ENCODE measurements around the gene PSMD13.

PSMD13 gene

GRCh38 chr11:289712-290620, 53.2 kb downstream of the PSMD13 start:
- no peak for DNase-seq

DNA sequence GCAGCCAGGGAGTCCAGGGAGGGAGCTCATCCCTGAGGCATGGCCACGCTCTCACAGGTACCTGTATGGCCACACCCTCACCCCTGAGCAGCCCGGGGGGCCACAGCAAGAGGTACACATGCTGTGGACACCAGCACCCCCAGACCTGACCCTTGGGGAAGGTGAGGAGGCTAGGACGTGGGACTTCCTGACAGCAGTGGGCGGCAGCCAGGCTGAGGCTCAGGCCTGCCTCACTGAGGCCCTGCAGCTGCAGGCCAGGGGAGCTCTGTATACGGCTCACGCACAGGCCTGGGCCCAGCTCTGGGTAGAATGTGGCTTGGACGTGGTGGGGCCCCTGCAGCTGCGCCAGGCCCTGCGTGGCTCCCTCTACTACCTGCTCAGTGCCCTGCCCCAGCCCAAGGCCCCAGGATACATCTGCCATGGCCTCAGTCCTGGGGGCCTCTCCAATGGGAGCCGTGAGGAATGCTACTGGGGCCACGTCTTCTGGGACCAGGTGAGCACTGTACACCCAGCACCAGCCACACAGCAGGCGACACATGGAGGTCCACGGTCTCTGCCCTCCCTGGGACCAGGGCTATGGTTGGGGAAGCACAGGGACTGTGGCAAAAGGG, 54.0 kb downstream of the PSMD13 start:
- no peak for DNase-seq

- no peak for DNase-seq
Measured at GRCh38 chr11:291281-292210, 54.8 kb downstream of the PSMD13 start.

DNA sequence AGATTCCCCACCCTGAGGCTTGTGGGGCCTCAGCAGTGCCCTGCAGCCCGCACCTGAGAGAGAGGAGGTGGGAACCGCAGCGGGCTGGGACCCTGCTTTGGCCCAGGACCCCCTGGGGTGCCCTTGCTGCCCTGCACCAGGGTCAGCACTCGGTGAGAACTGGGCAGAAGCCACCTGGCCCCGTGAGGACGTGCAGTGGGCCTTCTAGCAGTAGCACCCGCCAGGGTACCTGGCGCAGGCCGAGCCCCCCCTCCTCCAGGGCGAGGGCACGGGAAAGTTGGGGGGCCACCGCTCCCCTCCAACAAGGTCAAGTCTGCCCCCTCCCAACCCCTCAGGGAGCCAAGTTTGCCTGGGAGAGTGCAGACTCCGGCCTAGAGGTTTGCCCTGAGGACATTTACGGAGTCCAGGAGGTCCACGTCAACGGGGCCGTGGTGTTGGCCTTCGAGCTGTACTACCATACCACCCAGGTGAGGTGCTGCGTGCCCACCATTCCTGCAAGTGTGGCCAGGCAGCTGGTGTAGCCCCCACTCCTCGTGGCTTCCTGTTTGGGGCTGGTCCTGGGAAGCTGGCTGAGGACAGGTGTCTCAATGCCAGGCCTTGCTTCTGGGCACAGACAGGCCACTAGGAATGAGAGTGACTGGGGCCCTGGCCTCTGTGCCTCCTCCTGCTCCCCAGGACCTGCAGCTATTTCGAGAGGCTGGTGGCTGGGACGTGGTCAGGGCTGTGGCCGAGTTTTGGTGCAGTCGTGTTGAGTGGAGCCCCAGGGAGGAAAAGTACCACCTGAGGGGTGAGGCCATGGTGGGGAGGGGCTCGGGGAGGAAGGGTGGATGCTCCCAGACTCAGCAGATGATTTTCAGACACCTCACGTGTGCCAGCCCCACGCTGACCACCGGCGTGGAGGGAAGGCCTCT, 55.7 kb downstream of the PSMD13 start:
- DNase-seq, result no peak

- no peak for DNase-seq
Measured at GRCh38 chr11:293271-293851, 56.6 kb downstream of the PSMD13 start.

DNA sequence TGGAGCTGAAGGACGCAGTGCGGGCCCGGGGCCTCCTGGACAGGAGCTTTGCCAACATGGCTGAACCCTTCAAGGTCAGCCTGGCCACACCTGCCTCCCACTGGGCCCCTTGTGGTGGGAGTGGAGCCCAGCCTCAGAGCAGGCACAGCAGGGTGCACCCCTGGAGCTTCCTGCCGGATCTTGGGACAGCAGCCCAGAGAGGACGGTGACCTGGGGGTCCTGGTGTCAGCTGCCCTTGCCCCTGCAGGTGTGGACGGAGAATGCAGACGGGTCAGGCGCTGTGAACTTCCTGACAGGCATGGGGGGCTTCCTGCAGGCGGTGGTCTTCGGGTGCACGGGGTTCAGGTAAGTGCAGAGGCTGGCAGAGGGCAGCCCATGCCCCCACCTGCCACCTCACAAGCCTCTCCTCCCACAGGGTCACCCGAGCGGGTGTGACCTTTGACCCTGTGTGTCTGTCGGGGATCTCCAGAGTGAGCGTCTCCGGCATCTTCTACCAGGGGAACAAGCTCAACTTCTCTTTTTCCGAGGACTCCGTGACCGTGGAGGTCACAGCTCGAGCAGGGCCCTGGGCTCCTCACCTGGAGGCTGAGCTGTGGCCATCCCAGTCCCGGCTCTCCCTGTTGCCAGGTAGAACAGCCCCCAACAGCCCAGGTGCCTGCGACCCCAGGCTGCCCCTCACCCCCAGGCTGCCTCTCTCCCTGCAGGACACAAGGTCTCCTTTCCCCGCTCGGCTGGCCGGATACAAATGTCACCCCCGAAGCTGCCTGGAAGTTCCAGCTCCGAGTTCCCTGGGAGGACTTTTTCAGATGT, 57.3 kb downstream of the PSMD13 start:
- DNase-seq, result no peak

GRCh38 chr11:294780-295179, 58.0 kb downstream of the PSMD13 start:
- DNase-seq, result no peak

DNA sequence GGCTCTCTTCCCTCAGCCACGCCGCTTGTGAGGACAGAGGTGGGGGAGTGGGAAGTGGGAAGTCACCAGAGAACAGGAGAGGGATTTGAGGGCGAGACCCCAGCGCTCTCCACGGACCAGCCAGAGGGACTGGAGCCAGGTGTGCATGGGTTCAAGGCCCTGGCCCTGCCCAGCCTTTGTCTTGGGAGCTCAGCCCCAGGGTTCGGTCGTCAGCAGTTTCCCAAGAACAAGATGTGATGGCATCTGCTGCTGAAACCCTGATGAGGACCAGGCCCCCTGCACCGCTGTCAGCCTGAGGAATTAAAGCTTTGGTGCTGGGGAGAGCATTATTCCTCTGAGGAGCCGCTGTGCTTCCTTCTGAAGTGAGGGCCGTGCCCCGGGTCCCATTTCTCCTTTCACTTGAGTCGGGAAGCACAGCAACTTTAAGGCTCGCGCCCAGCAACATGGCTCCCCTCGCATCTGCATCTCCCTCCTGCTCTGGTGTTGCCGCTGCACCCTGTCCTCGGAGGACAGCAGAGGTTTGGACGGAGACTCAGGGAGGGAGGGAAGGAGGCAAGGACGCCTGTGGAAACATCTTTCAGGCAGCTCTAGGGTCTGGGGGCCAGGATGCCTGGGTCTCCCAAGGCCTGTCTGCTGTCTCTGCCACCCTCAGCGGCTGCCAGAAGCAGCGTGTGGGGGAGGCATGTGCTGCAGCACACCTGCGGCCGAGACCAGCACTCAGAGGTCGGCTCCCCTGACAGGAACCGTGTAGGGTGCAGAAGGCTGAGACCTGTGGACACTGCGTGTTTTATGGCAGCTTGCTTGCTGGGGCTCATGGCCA, 58.8 kb downstream of the PSMD13 start:
- DNase-seq, result no peak

DNA sequence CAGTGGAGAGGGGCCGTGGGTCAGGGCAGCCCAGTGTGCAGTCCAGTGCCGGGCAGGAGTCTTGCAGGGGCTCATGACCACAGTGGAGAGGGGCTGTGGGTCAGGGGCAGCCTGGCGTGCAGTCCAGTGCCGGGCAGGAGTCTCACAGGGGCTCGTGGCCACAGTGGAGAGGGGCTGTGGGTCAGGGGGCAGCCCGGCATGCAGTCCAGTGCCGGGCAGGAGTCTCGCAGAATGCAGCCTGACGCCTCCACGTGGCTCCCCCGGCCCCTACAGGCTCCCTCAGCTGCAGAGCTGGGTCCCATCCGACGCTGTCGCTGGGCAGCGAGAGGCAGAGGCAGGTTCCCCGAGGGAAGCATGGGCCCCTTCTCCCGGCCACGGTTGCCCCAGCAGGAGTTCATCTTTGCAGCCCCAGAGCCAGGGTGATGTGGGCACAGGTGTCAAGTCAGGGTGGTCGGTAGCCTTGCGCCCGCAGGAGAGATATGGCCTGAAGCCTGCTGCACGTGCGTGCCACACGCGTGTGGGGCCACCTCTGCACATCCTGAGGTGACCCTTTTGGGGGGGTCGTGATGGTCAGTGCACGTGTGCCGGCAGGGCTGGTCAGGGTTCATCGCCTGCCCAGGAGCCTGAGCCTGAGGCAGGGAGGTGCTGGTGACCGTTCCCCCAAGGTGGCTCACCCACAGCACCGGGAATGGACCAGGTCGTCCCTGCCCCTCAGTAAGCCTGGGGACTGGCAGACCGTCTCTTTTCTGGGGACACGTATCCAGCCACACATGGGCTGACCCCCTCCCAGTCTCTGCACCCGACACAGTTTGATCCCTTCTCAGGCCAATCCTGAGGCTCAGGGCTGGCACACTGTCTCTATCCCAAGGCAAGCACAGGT, 59.6 kb downstream of the PSMD13 start:
- no peak for DNase-seq

- no peak for DNase-seq
Measured at GRCh38 chr11:297051-297585, 60.3 kb downstream of the PSMD13 start.

DNA sequence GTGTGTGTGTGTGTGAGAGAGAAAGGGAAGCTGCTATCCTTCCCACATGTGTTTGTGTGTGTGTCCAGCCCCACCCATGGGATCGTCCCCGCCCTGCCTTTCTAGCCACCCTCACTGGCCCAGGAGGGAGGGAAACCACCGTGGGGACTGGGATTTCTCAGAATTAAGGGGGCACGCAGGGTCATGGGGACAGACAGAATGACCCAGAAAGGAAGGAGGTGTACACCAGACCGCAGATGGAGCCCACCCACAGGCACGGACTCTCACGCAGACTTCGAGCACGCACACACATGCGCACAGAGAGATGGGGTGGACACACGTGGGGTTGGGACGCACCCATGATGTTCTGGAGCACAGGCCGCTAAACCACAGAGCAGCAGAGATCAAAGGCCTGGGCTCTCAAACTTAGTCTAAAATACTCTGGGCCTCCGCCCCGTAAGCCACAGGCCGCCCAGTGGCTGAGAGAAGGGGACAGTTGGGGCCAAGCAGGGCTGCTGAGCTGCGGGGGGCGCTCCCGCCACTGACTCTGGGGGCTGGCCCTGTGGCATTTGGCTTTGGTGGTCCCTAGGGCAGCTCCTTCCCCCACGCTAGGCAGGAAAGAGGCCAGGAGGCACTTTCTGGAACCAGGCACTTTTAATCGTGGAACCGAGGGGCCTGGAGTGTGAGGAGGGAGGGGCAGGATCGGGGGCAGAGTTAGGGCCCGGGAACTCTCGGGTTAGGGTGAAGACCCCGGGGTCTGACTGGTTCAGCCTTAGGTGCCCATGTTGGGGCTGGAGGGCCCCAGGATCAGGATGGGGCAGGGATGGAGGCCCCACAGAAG, 61.0 kb downstream of the PSMD13 start:
- peak; percentile 67 to 68 for DNase-seq

GRCh38 chr11:298406-299065, 61.8 kb downstream of the PSMD13 start:
- DNase-seq, result no peak

DNA sequence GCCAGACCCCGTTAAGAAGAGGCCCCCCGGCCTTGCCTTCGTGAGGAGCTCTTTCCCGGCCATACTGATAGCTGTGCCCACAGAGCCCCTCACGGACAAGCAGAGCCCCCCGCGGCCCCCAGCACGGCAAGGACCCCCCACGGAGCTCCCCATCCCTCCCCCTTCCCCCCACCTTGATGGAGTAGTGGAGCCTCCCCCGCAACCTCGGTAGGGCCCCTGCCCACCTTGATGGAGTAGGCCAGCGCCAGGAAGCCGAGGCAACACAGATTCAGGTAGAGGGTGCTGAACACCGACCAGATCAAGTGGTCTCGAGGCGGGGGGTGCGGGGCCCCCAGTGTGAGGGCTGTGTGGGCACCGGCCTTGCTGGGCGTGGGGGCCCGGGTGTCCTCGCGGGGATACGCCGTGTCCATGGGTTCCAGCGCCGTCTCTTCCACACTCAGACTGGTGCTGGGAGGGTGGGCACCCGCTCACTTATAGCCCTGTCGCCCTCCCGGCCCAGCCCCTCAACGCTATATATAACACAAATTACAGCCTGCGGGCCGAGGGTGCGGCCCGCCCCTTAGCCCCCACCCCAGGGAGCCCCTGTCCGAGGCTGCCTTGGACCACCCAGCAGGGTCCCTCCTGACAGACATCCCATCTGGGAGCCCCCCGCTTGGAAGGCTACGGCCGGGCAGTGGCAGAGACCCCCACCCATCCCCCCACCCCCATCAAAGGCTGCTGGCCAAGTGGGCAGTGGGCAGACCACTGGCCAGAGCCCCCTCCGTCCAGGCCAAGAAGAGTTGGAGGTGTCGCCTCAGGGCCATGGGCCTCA, 62.5 kb downstream of the PSMD13 start, which contains the start of gene IFITM5:
Gene IFITM5 (minus strand): TSS at position 446 of the 811 bp plus-strand sequence. CDS start 36 bp downstream, at position 410.
- DNase-seq, result no peak

DNA sequence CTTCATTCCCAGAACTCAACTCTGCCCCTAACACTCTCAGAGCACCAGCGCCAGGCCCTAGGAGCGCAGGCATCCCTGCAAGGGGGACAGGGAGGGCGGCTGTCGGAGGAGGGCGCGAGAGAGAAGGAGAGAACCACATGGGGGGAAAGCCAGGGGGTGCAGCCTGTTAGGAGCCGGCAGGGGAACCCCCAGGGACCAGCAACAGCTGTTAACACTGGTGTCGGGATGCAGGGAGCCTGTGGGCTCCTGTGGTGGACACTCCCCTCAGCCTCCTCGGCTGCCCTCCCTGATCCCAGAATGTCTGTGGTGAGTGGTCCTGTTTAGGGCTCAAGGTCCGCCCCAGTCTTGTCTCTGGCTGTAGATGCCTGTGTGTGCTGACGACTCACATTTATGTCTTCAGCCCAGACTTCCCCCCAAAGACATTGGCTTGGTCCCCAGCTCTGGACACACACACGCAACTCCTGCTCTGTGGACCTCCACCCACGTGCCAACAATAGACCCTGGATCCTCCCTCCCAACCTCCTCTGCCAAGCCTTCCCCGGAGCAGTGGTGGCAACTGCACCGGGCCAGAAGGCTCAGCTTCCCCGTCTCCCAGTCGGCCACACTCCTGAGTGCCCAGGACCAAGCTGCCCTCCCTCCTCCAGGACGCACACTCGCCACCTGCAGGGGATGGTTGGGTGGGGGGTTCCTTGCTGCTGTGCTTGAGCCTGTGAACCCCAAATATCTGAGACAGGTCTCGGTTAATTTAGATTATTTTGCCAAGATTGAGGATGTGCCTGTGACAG, 63.4 kb downstream of the PSMD13 start:
- no peak for DNase-seq
